ENCODE data around the gene ASPN.

ASPN gene

GRCh38 chr9:92482329-92482728, at the start of gene ASPN:
Gene ASPN (minus strand): TSS chr9:92482506.
- no peak for DNase-seq (ENCODE audit: low spot score)

- no peak for DNase-seq (ENCODE audit: low spot score)
Observed at GRCh38 chr9:92530893-92531292, 48.6 kb upstream of the ASPN start.

- DNase-seq (ENCODE audit: low spot score), result no peak
Observed at GRCh38 chr9:92529124-92529523, 46.8 kb upstream of the ASPN start.

GRCh38 chr9:92528522-92528849, 46.2 kb upstream of the ASPN start:
- no peak for DNase-seq (ENCODE audit: low spot score)

GRCh38 chr9:92527832-92528521, 45.7 kb upstream of the ASPN start:
- DNase-seq (ENCODE audit: low spot score), result no peak

GRCh38 chr9:92527291-92527828, 45.1 kb upstream of the ASPN start:
- peak; percentile 18 for DNase-seq (ENCODE audit: low spot score)

GRCh38 chr9:92525306-92525705, 43.0 kb upstream of the ASPN start:
- DNase-seq (ENCODE audit: low spot score), result no peak

GRCh38 chr9:92524881-92525280, 42.6 kb upstream of the ASPN start:
- DNase-seq (ENCODE audit: low spot score), result no peak

GRCh38 chr9:92522983-92523970, 41.0 kb upstream of the ASPN start:
- no peak for DNase-seq (ENCODE audit: low spot score)

- DNase-seq (ENCODE audit: low spot score), result no peak
Observed at GRCh38 chr9:92520837-92521236, 38.5 kb upstream of the ASPN start.

- DNase-seq (ENCODE audit: low spot score), result no peak
Observed at GRCh38 chr9:92518199-92518598, 35.9 kb upstream of the ASPN start.

- DNase-seq (ENCODE audit: low spot score), result no peak
Observed at GRCh38 chr9:92517046-92517445, 34.7 kb upstream of the ASPN start.

GRCh38 chr9:92516521-92516920, 34.2 kb upstream of the ASPN start:
- no peak for DNase-seq (ENCODE audit: low spot score)

- no peak for DNase-seq (ENCODE audit: low spot score)
Observed at GRCh38 chr9:92514635-92515034, 32.3 kb upstream of the ASPN start.

- no peak for DNase-seq (ENCODE audit: low spot score)
Observed at GRCh38 chr9:92513349-92513748, 31.0 kb upstream of the ASPN start.

- DNase-seq (ENCODE audit: low spot score), result no peak
Observed at GRCh38 chr9:92512622-92513021, 30.3 kb upstream of the ASPN start.

- no peak for DNase-seq (ENCODE audit: low spot score)
Observed at GRCh38 chr9:92510747-92511146, 28.4 kb upstream of the ASPN start.

GRCh38 chr9:92509050-92509449, 26.7 kb upstream of the ASPN start:
- no peak for DNase-seq (ENCODE audit: low spot score)

- DNase-seq (ENCODE audit: low spot score), result no peak
Observed at GRCh38 chr9:92508018-92508820, 25.9 kb upstream of the ASPN start.

GRCh38 chr9:92507496-92507895, 25.2 kb upstream of the ASPN start:
- DNase-seq (ENCODE audit: low spot score), result no peak

GRCh38 chr9:92507005-92507404, 24.7 kb upstream of the ASPN start:
- DNase-seq (ENCODE audit: low spot score), result no peak

- no peak for DNase-seq (ENCODE audit: low spot score)
Observed at GRCh38 chr9:92506184-92506857, 24.0 kb upstream of the ASPN start.

All from activated CD4-positive, alpha-beta T cell treated with anti-CD3 and anti-CD28 coated beads, Interleukin-2, Interleukin-4, amounts not matched to agents 100 ng/mL and 50 ng/mL, durations not matched to agents 16 hours and 8 hours (primary cell).